ENCODE data around the gene PEX12.

GRCh38 chr17:35588196-35588920, 10.0 kb upstream of the PEX12 start:
- TF ChIP-seq CTCF (IDR thresholded peaks at IDR 0.05; ENCODE audit: low read length) = no peak
- no peak for TF ChIP-seq EZH2 (optimal IDR thresholded peaks at IDR 0.05; ENCODE audit: low read depth, low read length)
